HepG2 (cell line): ENCODE measurements around the gene RPS6KA5. TPM values are rescaled to one million over a fixed set of nuclear protein-coding genes. Genes with fewer than 3 reads are reported as not detected.
"Not testable (repeated sequence)": the region's sequence is repeated elsewhere in the genome, so short reads cannot be mapped to it uniquely, and the experiment has no call there.

Experiments
- ATAC-seq: fragments of 200-7000 bp; cut with Tn5 transposase; 3 replicates; pipeline ENCODE4 v1.9.1; 2020; ENCODE audit warnings: mild to moderate bottlenecking, moderate library complexity
- BruUV-seq: library from RNA; stranded (reverse); fragments of 400-500 nt; replicated peaks from 2 replicates; lab custom pipeline; 2021; lab: Mats Ljungman, UMichigan
- CTCF ChIA-PET: fragments of 300-600 bp; formaldehyde crosslinking; extraction: SDS; loops from one replicate; lab custom pipeline; 2021; ENCODE audit warnings: low total read pairs, inconsistent platforms, low intra/inter-chr PET ratio; lab: Yijun Ruan, JAX
- POLR2A ChIA-PET: fragments of 350-600 bp; sonication (Branson Sonifier 250); formaldehyde crosslinking; loops from one replicate; lab custom pipeline; 2020; ENCODE audit warnings: antibody characterized with exemption, inconsistent platforms; lab: Yijun Ruan, JAX
- DNase-seq: peaks from one replicate; pipeline ENCODE4 v3.0.0-alpha.2; 2015; ENCODE audit warnings: low spot score
- FAIRE-seq: peaks from 3 replicates; lab custom pipeline; 2011; peaks lifted over from hg19 to GRCh38; lab: Jason Lieb, UNC
- H2AFZ ChIP-seq: one replicate; pipeline ENCODE4 v1.6.1; 2011; ENCODE audit warnings: low read length, inconsistent platforms
- H3K27ac ChIP-seq: fragments of 300-600 bp; 3 replicates; pipeline ENCODE4 v1.8.0; 2011; ENCODE audit warnings: mixed run types, mild to moderate bottlenecking, mixed read lengths, low read length, inconsistent platforms; ENCODE audit not compliant: insufficient read depth; ENCODE audit errors: extremely low read length
- H3K27me3 ChIP-seq, 2 experiments: fragments of 200-600 bp in 1 of 2; 2 replicates in 1 of 2; 3 replicates in 1 of 2; pipeline versions ENCODE4 v1.6.0 to v1.8.0; 2011; ENCODE audit warnings: low read length in 2 of 2, mild to moderate bottlenecking in 2 of 2, moderate library complexity in 2 of 2, inconsistent platforms in 1 of 2; ENCODE audit not compliant: insufficient read depth in 2 of 2, control insufficient read depth in 1 of 2
- H3K36me3 ChIP-seq, 2 experiments: fragments of 200-600 bp in 1 of 2; replicated peaks in 1 of 2; 2 replicates in 1 of 2; 3 replicates in 1 of 2; pipeline versions ENCODE4 v1.5.1 to v1.8.0; 2011; ENCODE audit warnings: low read length in 2 of 2, inconsistent platforms in 1 of 2; ENCODE audit not compliant: insufficient read depth in 2 of 2, control insufficient read depth in 1 of 2
- H3K4me1 ChIP-seq: 2 replicates; pipeline ENCODE4 v1.5.1; 2012; ENCODE audit warnings: low read length, inconsistent platforms; ENCODE audit not compliant: insufficient read depth
- H3K4me2 ChIP-seq: 2 replicates; pipeline ENCODE4 v1.6.0; 2011; ENCODE audit warnings: low read depth, low read length, inconsistent platforms
- H3K4me3 ChIP-seq, 3 experiments: fragments of 200-600 bp in 1 of 3; sonication (generic), shearing (Covaris generic) in 1 of 3; replicated peaks in 1 of 3; 2 replicates each; pipeline ENCODE4 v1.5.1; 2011 to 2016; ENCODE audit warnings: low read length in 3 of 3, inconsistent platforms in 2 of 3, low read depth in 2 of 3, mild to moderate bottlenecking in 2 of 3, control low read depth in 1 of 3, mixed read lengths in 1 of 3; ENCODE audit not compliant: insufficient read depth in 1 of 3
- H3K79me2 ChIP-seq: one replicate; pipeline ENCODE4 v1.6.1; 2011; ENCODE audit warnings: low read length, inconsistent platforms; ENCODE audit not compliant: insufficient read depth
- H3K9ac ChIP-seq: 2 replicates; pipeline ENCODE4 v1.6.0; 2011; ENCODE audit warnings: mild to moderate bottlenecking, low read depth, low read length, inconsistent platforms; ENCODE audit not compliant: insufficient read depth
- H3K9me3 ChIP-seq: 2 replicates; pipeline ENCODE4 v1.5.1; 2012; ENCODE audit warnings: mild to moderate bottlenecking, low read length
- H4K20me1 ChIP-seq: 2 replicates; pipeline ENCODE4 v1.6.0; 2011; ENCODE audit warnings: inconsistent platforms, mild to moderate bottlenecking, low read length, moderate library complexity; ENCODE audit not compliant: insufficient read depth
- ARID2 ChIP-seq: sonication (generic); formaldehyde crosslinking; IDR thresholded peaks from 2 replicates; pipeline ENCODE4 v1.8.1; 2022; ENCODE audit warnings: mild to moderate bottlenecking, missing genetic modification reagents, borderline replicate concordance
- KAT8 ChIP-seq: IDR thresholded peaks from 2 replicates; pipeline ENCODE4 v1.6.1; 2016; ENCODE audit warnings: missing genetic modification reagents, missing compliant biosample characterization
- KLF13 ChIP-seq: sonication (generic); formaldehyde crosslinking; IDR thresholded peaks from 2 replicates; pipeline ENCODE4 v1.4.0; 2020; ENCODE audit warnings: mild to moderate bottlenecking, missing genetic modification reagents
- PHF5A ChIP-seq: IDR thresholded peaks from one replicate; pipeline ENCODE4 v1.6.1; 2018; ENCODE audit warnings: low read depth, missing genetic modification reagents; ENCODE audit not compliant: unreplicated experiment
- RXRA ChIP-seq: sonication (generic); formaldehyde crosslinking; IDR thresholded peaks from 2 replicates; pipeline ENCODE4 v1.5.1; 2020; ENCODE audit warnings: missing genetic modification reagents
- SOX13 ChIP-seq, 3 experiments: fragments of 450-650 bp in 1 of 3; sonication (generic) in 1 of 3; formaldehyde crosslinking in 1 of 3; IDR thresholded peaks in 2 of 3; conservative IDR thresholded peaks in 1 of 3; 2 replicates each; pipeline versions ENCODE4 v1.5.0 to v1.6.1; 2016 to 2020; ENCODE audit warnings: antibody characterized with exemption in 1 of 3, mild to moderate bottlenecking in 1 of 3, missing compliant biosample characterization in 1 of 3, missing genetic modification reagents in 1 of 3, moderate library complexity in 1 of 3
- STAG1 ChIP-seq: sonication (generic); formaldehyde crosslinking; IDR thresholded peaks from 2 replicates; pipeline ENCODE4 v1.4.0; 2020; ENCODE audit warnings: missing genetic modification reagents
- U2AF1 ChIP-seq: fragments of 200-400 bp; formaldehyde crosslinking; optimal IDR thresholded peaks from 2 replicates; pipeline ENCODE3; 2017; ENCODE audit warnings: mild to moderate bottlenecking, low read depth, low read length
- ZBTB37 ChIP-seq: sonication (generic); formaldehyde crosslinking; IDR thresholded peaks from 2 replicates; pipeline ENCODE4 v1.4.0; 2020; ENCODE audit warnings: mild to moderate bottlenecking, missing genetic modification reagents
- ZFP36 ChIP-seq: fragments of 150-350 bp; IDR thresholded peaks from 2 replicates; pipeline ENCODE4 v1.6.1; 2018; ENCODE audit warnings: borderline replicate concordance, low read length, low read depth; ENCODE audit not compliant: partially characterized antibody
- ZNF225 ChIP-seq: sonication (generic); formaldehyde crosslinking; IDR thresholded peaks from 2 replicates; pipeline ENCODE4 v1.4.0; 2020; ENCODE audit warnings: mild to moderate bottlenecking, missing genetic modification reagents
- ZNF256 ChIP-seq: sonication (generic); formaldehyde crosslinking; conservative IDR thresholded peaks from 2 replicates; pipeline ENCODE4 v1.4.0; 2020; ENCODE audit warnings: missing genetic modification reagents
- ZNF557 ChIP-seq: sonication (generic); formaldehyde crosslinking; IDR thresholded peaks from 2 replicates; pipeline ENCODE4 v1.4.0; 2020; ENCODE audit warnings: missing genetic modification reagents
- ZNF629 ChIP-seq: sonication (generic); formaldehyde crosslinking; conservative IDR thresholded peaks from 2 replicates; pipeline ENCODE4 v1.5.0; 2020; ENCODE audit warnings: missing genetic modification reagents
- ZNF678 ChIP-seq: sonication (generic); formaldehyde crosslinking; IDR thresholded peaks from 2 replicates; pipeline ENCODE4 v1.4.0; 2020; ENCODE audit warnings: mild to moderate bottlenecking, missing genetic modification reagents
- WGBS: methylation state at CpG from one replicate; pipeline ENCODE4 v1.1.6; 2017; ENCODE audit warnings: low lambda C conversion rate; 5-methylcytosine and 5-hydroxymethylcytosine counted together
- in situ Hi-C: cut with HindIII; loops from 2 replicates; pipeline ENCODE4 v1.10.0; 2017; ENCODE audit warnings: low pct_unique_long_range_greater_than_20kb; ENCODE audit not compliant: extremely low pct_ligation_motif_present
- intact Hi-C: fragments of 100-400 bp; cut with micrococcal nuclease; formaldehyde crosslinking; loops from one replicate; pipeline ENCODE4 v1.10.0; 2022; ENCODE audit not compliant: unreplicated experiment
- polyA plus RNA-seq, 8 experiments: library from polyadenylated mRNA; depleted of rRNA in 3 of 8; stranded (reverse) in 7 of 8; unstranded in 1 of 8; fragments of >200 nt; fragmentation: Illumina TruSeq in 4 of 8; extraction: Trizol in 4 of 8; gene quantifications; 2 replicates each; pipeline versions ENCODE4 v1.2.1 to v1.2.3, GENCODE V29; 2011 to 2016; ENCODE audit warnings: low read depth in 4 of 8, missing spikeins in 1 of 8, mixed read lengths in 1 of 8; ENCODE audit not compliant: insufficient read depth in 1 of 8
- total RNA-seq, 5 experiments: library from RNA; depleted of rRNA; stranded (reverse); fragments of >200 nt; fragmentation: Illumina TruSeq; extraction: Trizol; gene quantifications; 2 replicates each; pipeline ENCODE4 v1.2.3, GENCODE V29; 2016; ENCODE audit warnings: low read depth in 1 of 5

The RPS6KA5 gene
- total and polyA plus RNA-seq, 2 of the 13 experiments (the other 11 are each of a cell fraction or from before 2014, with no cell fraction given): 0.50 to 0.58 TPM

- TF ChIP-seq ZBTB37 (CRISPR knock-in tag) (no peak), KLF13 (CRISPR knock-in tag) (no peak), ZNF225 (CRISPR knock-in tag) (no peak), SOX13 (IDR thresholded peaks at IDR 0.05) (no peak), SOX13 (CRISPR knock-in tag; conservative IDR thresholded peaks at IDR 0.05 in 1 of 2, IDR thresholded peaks at IDR 0.05 in 1 of 2) (no peak), PHF5A (no peak), ZNF256 (CRISPR knock-in tag) (no peak), RXRA (no peak), U2AF1 (no peak), ZNF557 (CRISPR knock-in tag) (no peak), ZNF629 (CRISPR knock-in tag) (no peak), STAG1 (CRISPR knock-in tag) (no peak), ZNF678 (CRISPR knock-in tag) (no peak), KAT8 (CRISPR knock-in tag) (no peak), ARID2 (CRISPR knock-in tag) (no peak), ZFP36 (no peak)
Observed at GRCh38 chr14:91098591-91098990, 38.1 kb upstream of the RPS6KA5 start (continued).

DNA sequence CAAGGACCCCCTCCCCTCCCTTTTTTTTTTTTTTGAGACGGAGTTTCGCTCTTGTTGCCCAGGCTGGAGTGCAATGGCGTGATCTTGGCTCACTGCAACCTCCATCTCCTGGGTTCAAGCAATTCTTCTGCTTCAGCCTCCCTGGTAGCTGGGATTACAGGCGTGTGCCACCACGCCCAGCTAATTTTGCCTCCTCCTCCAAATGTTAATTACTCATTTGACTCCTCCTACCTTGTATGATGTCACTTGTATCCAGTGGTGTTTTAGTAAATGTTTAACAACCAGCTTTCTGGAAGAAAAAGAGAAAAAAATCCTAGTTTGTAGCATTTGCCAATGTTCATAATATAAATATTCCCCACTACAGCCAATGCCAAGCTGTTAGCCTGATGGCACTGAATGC is 37.2 kb upstream of the RPS6KA5 start:
- CTCF ChIA-PET, H3K9me3 ChIP-seq: not testable (repeated sequence)
- WGBS: 79% methylated on average over 5 of the region's 5 CpGs

More for the DNA sequence above, 37.2 kb upstream of the RPS6KA5 start:
- H3K27ac ChIP-seq, H2AFZ ChIP-seq, in situ Hi-C loops, ATAC-seq, H4K20me1 ChIP-seq, H3K4me1 ChIP-seq, intact Hi-C loops, H3K4me3 ChIP-seq, H3K9ac ChIP-seq, H3K79me2 ChIP-seq, BruUV-seq, FAIRE-seq, DNase-seq, H3K36me3 ChIP-seq, H3K27me3 ChIP-seq, H3K4me2 ChIP-seq: not testable (repeated sequence)
- POLR2A ChIA-PET: interaction anchor here (0.7 to 1.1 kb wide), 2 partner anchors 17 to 104 kb away, joined by 3 read pairs; no protein-coding TSS in a partner anchor
